Measurements from ENCODE around the gene PCYT2. TPM values are rescaled to one million over a fixed set of nuclear protein-coding genes. Genes with fewer than 3 reads are reported as not detected.

Gene PCYT2
- total RNA-seq, 2 donors from 2014 or later, result 13.6 to 81.9 TPM

- no peak for ATAC-seq (ENCODE audit: insufficient number of reproducible peaks, low FRiP score, low read depth)
- H3K4me3 ChIP-seq, result no peak overlapping the region
- TF ChIP-seq CTCF (IDR thresholded peaks at IDR 0.05), result no peak
These were observed 32.9 kb downstream of the PCYT2 start for GRCh38 chr17:81878294-81878693.

GRCh38 chr17:81877569-81877968, 33.6 kb downstream of the PCYT2 start:
- H3K27ac ChIP-seq, result no peak overlapping the region
- no peak for ATAC-seq (ENCODE audit: insufficient number of reproducible peaks, low FRiP score, low read depth)
- no peaks in the 10 kb centered on the region for H3K27me3 ChIP-seq (replicated peaks; ENCODE audit: insufficient read depth)
- H3K4me1 ChIP-seq (ENCODE audit: control insufficient read depth in 1 of 2, low read depth in 2 of 2), result peaks cover under 1 to 5% of the 10 kb centered on the region in 2 donors
- H3K9me3 ChIP-seq, result no peaks in the 10 kb centered on the region
- TF ChIP-seq CTCF (IDR thresholded peaks at IDR 0.05), result no peak
- H3K4me3 ChIP-seq, result no peak overlapping the region
- H3K36me3 ChIP-seq, result peaks cover 7% of the 10 kb centered on the region
- DNase-seq (ENCODE audit: low spot score), result no peak

More at GRCh38 chr17:81878294-81878693, 32.9 kb downstream of the PCYT2 start:
- DNase-seq (ENCODE audit: low spot score), result no peak
- H3K36me3 ChIP-seq, result peaks cover 7% of the 10 kb centered on the region
- no peaks in the 10 kb centered on the region for H3K9me3 ChIP-seq
- H3K4me1 ChIP-seq (ENCODE audit: control insufficient read depth in 1 of 2, low read depth in 2 of 2), result no peaks in the 10 kb centered on the region
- H3K27me3 ChIP-seq (replicated peaks; ENCODE audit: insufficient read depth), result no peaks in the 10 kb centered on the region
- no peak overlapping the region for H3K27ac ChIP-seq

- Histone ChIP-seq H3K27me3 (replicated peaks; ENCODE audit: insufficient read depth) (no peaks in the 10 kb centered on the region), H3K4me3 (peak overlapping the region; percentile 95), H3K4me1 (ENCODE audit: control insufficient read depth in 1 of 2, low read depth in 2 of 2) (peaks cover 20 to 40% of the 10 kb centered on the region in 2 donors), H3K9me3 (no peaks in the 10 kb centered on the region), H3K27ac (peak overlapping the region; percentile 98 to 99), H3K36me3 (peaks cover 15% of the 10 kb centered on the region)
- peak; percentile 10 for TF ChIP-seq CTCF (IDR thresholded peaks at IDR 0.05)
- DNase-seq (ENCODE audit: low spot score) (peak; percentile 80), ATAC-seq (ENCODE audit: insufficient number of reproducible peaks, low FRiP score, low read depth) (peak; percentile 7)
These were observed 39.6 kb downstream of the PCYT2 start for GRCh38 chr17:81871387-81872230.

GRCh38 chr17:81870981-81871386, 40.2 kb downstream of the PCYT2 start, which contains the start of gene ARHGDIA:
TSS of gene ARHGDIA (minus strand) at chr17:81871337. CDS start at chr17:81869930, 1,407 bp downstream.
- no peaks in the 10 kb centered on the region for H3K27me3 ChIP-seq (replicated peaks; ENCODE audit: insufficient read depth)
- peak within 1 kb of the TSS; percentile 98 to 99 for H3K27ac ChIP-seq
- H3K4me1 ChIP-seq (ENCODE audit: control insufficient read depth in 1 of 2, low read depth in 2 of 2), result peaks cover 20 to 40% of the 10 kb centered on the region in 2 donors
- H3K36me3 ChIP-seq, result peaks cover 15% of the 10 kb centered on the region
- TF ChIP-seq CTCF (IDR thresholded peaks at IDR 0.05), result no peak
- H3K4me3 ChIP-seq, result peak within 1 kb of the TSS; percentile 95
- H3K9me3 ChIP-seq, result no peaks in the 10 kb centered on the region
- DNase-seq (ENCODE audit: low spot score), result no peak
- peak; percentile 63 for ATAC-seq (ENCODE audit: insufficient number of reproducible peaks, low FRiP score, low read depth)

GRCh38 chr17:81870131-81870980, 40.8 kb downstream of the PCYT2 start:
- ATAC-seq (ENCODE audit: insufficient number of reproducible peaks, low FRiP score, low read depth) (no peak), DNase-seq (ENCODE audit: low spot score) (no peak)
- TF ChIP-seq CTCF (IDR thresholded peaks at IDR 0.05), result no peak
- peak overlapping the region; percentile 92 to 95 for H3K27ac ChIP-seq
- no peaks in the 10 kb centered on the region for H3K27me3 ChIP-seq (replicated peaks; ENCODE audit: insufficient read depth)
- H3K36me3 ChIP-seq, result peaks cover 15% of the 10 kb centered on the region
- H3K4me3 ChIP-seq, result peak overlapping the region; percentile 95
- H3K4me1 ChIP-seq (ENCODE audit: control insufficient read depth in 1 of 2, low read depth in 2 of 2), result peaks cover 20 to 40% of the 10 kb centered on the region in 2 donors
- H3K9me3 ChIP-seq, result no peaks in the 10 kb centered on the region

All from thoracic aorta (tissue), 2 donors.